ENCODE measurements around the gene SGCE. TPM values are rescaled to one million over a fixed set of nuclear protein-coding genes. Genes with fewer than 3 reads are reported as not detected.
A peak's percentile ranks its signal among the peaks of the same experiment; 100 is the strongest.

The SGCE gene
- total and polyA plus RNA-seq, 2 experiments from 2014 or later, result 46.1 to 54.8 TPM

- TF ChIP-seq STAT1 (IDR thresholded peaks at IDR 0.05; ENCODE audit: unreplicated experiment) (no peak), ZNF462 (CRISPR knock-in tag; IDR thresholded peaks at IDR 0.05) (no peak), EZH2 (IDR thresholded peaks at IDR 0.05; ENCODE audit: low read depth, unreplicated experiment) (no peak), JUNB (IDR thresholded peaks at IDR 0.05; ENCODE audit: unreplicated experiment) (no peak), NANOG (IDR thresholded peaks at IDR 0.05; ENCODE audit: borderline replicate concordance) (no peak), EZH2phosphoT487 (IDR thresholded peaks at IDR 0.05; ENCODE audit: unreplicated experiment) (no peak), CREB1 (CRISPR knock-in tag; IDR thresholded peaks at IDR 0.05; ENCODE audit: low read depth) (no peak)
Measured at GRCh38 chr7:94643771-94644545, 12.0 kb downstream of the SGCE start (continued).

- ATAC-seq, result no peak
- Histone ChIP-seq H4K20me1 (replicated peaks; ENCODE audit: insufficient read depth) (no peaks in the 10 kb centered on the region), H2AFZ (no peak overlapping the region), H3F3A (replicated peaks; ENCODE audit: low read depth) (no peaks in the 10 kb centered on the region), H3K36me3 (ENCODE audit: insufficient read depth) (no peaks in the 10 kb centered on the region), H3K9me2 (ENCODE audit: insufficient read depth) (no peaks in the 10 kb centered on the region), H3K27ac (ENCODE audit: low read depth) (no peak overlapping the region), H3K4me2 (no peak overlapping the region), H3K27me3 (ENCODE audit: insufficient read depth) (no peaks in the 10 kb centered on the region), H3K79me2 (replicated peaks; ENCODE audit: insufficient read depth) (peaks cover 19% of the 10 kb centered on the region), H3K4me3 (no peak overlapping the region), H3K4me1 (ENCODE audit: insufficient read depth) (peaks cover 50% of the 10 kb centered on the region)
- Mint-ChIP-seq H3K27me3 (ENCODE audit: insufficient read depth, low read depth, poor library complexity) (no peaks in the 10 kb centered on the region), H3K4me3 (no peak overlapping the region), H3K4me1 (peaks cover 42% of the 10 kb centered on the region), H3K36me3 (ENCODE audit: low read depth) (no peaks in the 10 kb centered on the region), H3K9me3 (no peaks in the 10 kb centered on the region), H3K27ac (peak overlapping the region; percentile 74)
- no peak for DNase-seq (ENCODE audit: low spot score)
- TF ChIP-seq ETS1 (IDR thresholded peaks at IDR 0.05), result no peak
- no peak for TF ChIP-seq CTCF (conservative IDR thresholded peaks at IDR 0.05; ENCODE audit: low read depth in 2 of 2)
- TF ChIP-seq ZNF331 (CRISPR knock-in tag; IDR thresholded peaks at IDR 0.05; ENCODE audit: low read depth), result no peak
- TF ChIP-seq STAT1 (IDR thresholded peaks at IDR 0.05; ENCODE audit: unreplicated experiment), result no peak
Measured at GRCh38 chr7:94642838-94643653, 12.9 kb downstream of the SGCE start.

Data from GM23338 (cell line).